Kidney (tissue), 14 donors: Measurements from ENCODE around the gene LAMTOR2. TPM values are rescaled to one million over a fixed set of nuclear protein-coding genes. Genes with fewer than 3 reads are reported as not detected.
A peak's percentile ranks its signal among the peaks of the same experiment; 100 is the strongest.

Experiments used
- DNase-seq, 5 donors: peaks; one replicate each; pipeline ENCODE4 v3.0.0-alpha.2; 2013 to 2020
- FAIRE-seq: peaks from 2 replicates; lab custom pipeline; 2012; peaks lifted over from hg19 to GRCh38; lab: Jason Lieb, UNC
- H3K27ac ChIP-seq, 2 donors: one replicate each; pipeline ENCODE4 v1.7.0; 2013; ENCODE audit warnings: low read depth in 2 of 2, low read length in 2 of 2, inconsistent platforms in 1 of 2
- H3K27me3 ChIP-seq: one replicate; pipeline ENCODE4 v1.7.1; 2013; ENCODE audit warnings: low read length, inconsistent platforms; ENCODE audit not compliant: control insufficient read depth, insufficient read depth
- H3K36me3 ChIP-seq, 3 donors: one replicate each; pipeline versions ENCODE4 v1.7.0 to v1.7.1; 2013; ENCODE audit warnings: low read length in 3 of 3, control low read depth in 1 of 3, inconsistent platforms in 1 of 3; ENCODE audit not compliant: insufficient read depth in 3 of 3, control insufficient read depth in 2 of 3
- H3K4me1 ChIP-seq, 3 donors: one replicate each; pipeline versions ENCODE4 v1.7.0 to v1.7.1; 2013; ENCODE audit warnings: low read length in 3 of 3, inconsistent platforms in 1 of 3, low read depth in 1 of 3; ENCODE audit not compliant: control insufficient read depth in 2 of 3, insufficient read depth in 2 of 3
- H3K4me3 ChIP-seq, 3 donors: one replicate each; pipeline versions ENCODE4 v1.7.0 to v1.8.1; 2013; ENCODE audit warnings: low read length in 3 of 3, control low read depth in 1 of 3, inconsistent platforms in 1 of 3
- H3K9ac ChIP-seq, 3 donors: one replicate each; pipeline versions ENCODE4 v1.7.0 to v1.7.1; 2013; ENCODE audit warnings: low read length in 3 of 3, control low read depth in 1 of 3, inconsistent platforms in 1 of 3
- H3K9me3 ChIP-seq, 3 donors: one replicate each; pipeline versions ENCODE4 v1.7.0 to v1.7.1; 2013; ENCODE audit warnings: low read length in 3 of 3, control low read depth in 1 of 3, inconsistent platforms in 1 of 3; ENCODE audit not compliant: control insufficient read depth in 2 of 3, insufficient read depth in 1 of 3
- CTCF ChIP-seq: IDR thresholded peaks from 3 replicates; pipeline ENCODE4 v1.5.1; 2012; ENCODE audit warnings: mild to moderate bottlenecking, moderate library complexity, borderline replicate concordance; ENCODE audit not compliant: insufficient read depth; ENCODE audit errors: extremely low read depth
- intact Hi-C: fragments of 100-400 bp; cut with DNase I; formaldehyde crosslinking; loops from one replicate; pipeline ENCODE4 v1.11.1; 2022
- polyA plus RNA-seq: library from polyadenylated mRNA; stranded (reverse); fragments of 350-450 nt; fragmentation: Illumina TruSeq; extraction: RNeasy Lipid Tissue Mini Kit (QIAGEN cat#74804); gene quantifications from one replicate; pipeline ENCODE4 v1.2.3, GENCODE V29; 2014; ENCODE audit warnings: low read depth, low replicate concordance; ENCODE audit not compliant: insufficient read depth
- total RNA-seq: library from RNA; stranded (reverse); fragmentation: NEBNext Ultra II Directional; extraction: Animal tissue kit (Norgen Biotek cat#: 25700); gene quantifications from one replicate; pipeline ENCODE4 v1.2.1, GENCODE V29; 2021
- donor health status: control.
- donor health status: control.
- donor health status: control.
- donor health status: control.
- donor health status: control.
- donor health status: DM: yes; HTN: yes; CAD: no.
- donor health status: Normal renal cell carcinoma (clear cell type).

The LAMTOR2 gene
- total and polyA plus RNA-seq, 2 donors from 2014 or later = 50.8 to 200 TPM

DNA sequence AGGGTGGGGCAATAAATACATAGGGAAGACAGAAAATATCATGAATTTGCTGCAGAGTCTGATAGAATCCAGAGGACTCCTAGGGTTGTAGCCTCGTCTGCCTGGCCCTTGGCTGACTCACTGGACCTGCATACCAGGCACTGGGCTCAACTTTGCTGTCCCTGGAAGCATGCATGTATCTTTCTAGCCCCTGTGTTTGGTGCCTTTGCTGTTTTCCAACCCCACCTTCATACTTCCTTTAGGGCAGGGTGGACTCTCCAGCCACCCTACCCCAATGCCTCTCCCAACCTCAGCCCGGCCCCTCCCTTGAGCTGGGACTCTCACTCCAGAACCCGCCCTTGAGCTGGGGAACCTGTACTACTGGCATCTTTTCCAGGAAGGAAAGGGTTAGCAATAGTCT, 7.6 kb downstream of the LAMTOR2 start:
- Histone ChIP-seq H3K4me1 (peaks cover 0 to 4% (median 0%) of the 10 kb centered on the region in 3 donors), H3K9ac (peak overlapping the region in 1 of 3 donors; percentile 26), H3K9me3 (no peaks in the 10 kb centered on the region), H3K27me3 (no peaks in the 10 kb centered on the region), H3K27ac (no peak overlapping the region), H3K36me3 (no peaks in the 10 kb centered on the region), H3K4me3 (peak overlapping the region in 1 of 3 donors; percentile 75)
- intact Hi-C loops = no loop called here
- DNase-seq = no peak
- no peak for FAIRE-seq
- TF ChIP-seq CTCF = no peak

DNA sequence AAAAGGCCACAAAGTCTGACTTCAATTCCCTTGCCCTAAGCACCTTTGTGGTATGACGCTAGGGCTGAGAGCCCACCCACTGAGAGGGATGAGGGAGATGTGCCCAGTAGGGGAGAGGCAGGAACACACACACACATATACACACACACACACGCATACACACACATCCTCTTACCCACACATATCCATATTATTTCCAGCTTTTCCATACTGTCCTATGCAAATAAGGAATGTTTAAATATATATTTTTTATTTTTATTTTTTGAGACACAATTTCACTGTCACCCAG, 9.4 kb downstream of the LAMTOR2 start:
- H3K9me3 ChIP-seq = no peaks in the 10 kb centered on the region
- peaks cover 0 to 4% (median 0%) of the 10 kb centered on the region in 3 donors for H3K4me1 ChIP-seq
- no peak overlapping the region for H3K9ac ChIP-seq
- no peak overlapping the region for H3K4me3 ChIP-seq
- H3K27me3 ChIP-seq = no peaks in the 10 kb centered on the region
- DNase-seq = no peak
- TF ChIP-seq CTCF = no peak
- H3K27ac ChIP-seq = no peak overlapping the region
- no peaks in the 10 kb centered on the region for H3K36me3 ChIP-seq
- intact Hi-C loops = no loop called here
- no peak for FAIRE-seq

- Histone ChIP-seq H3K9ac (no peak overlapping the region), H3K36me3 (no peaks in the 10 kb centered on the region), H3K9me3 (no peaks in the 10 kb centered on the region), H3K4me3 (no peak overlapping the region), H3K27me3 (no peaks in the 10 kb centered on the region), H3K27ac (no peak overlapping the region), H3K4me1 (peaks cover 0 to 4% (median 0%) of the 10 kb centered on the region in 3 donors)
- no peak for DNase-seq
- intact Hi-C loops = no loop called here
- no peak for TF ChIP-seq CTCF
- no peak for FAIRE-seq
Measured at GRCh38 chr1:156064615-156065014, 10.0 kb downstream of the LAMTOR2 start.

- intact Hi-C loops = no loop called here
Measured at GRCh38 chr1:156065212-156065611, 10.6 kb downstream of the LAMTOR2 start.

More at GRCh38 chr1:156065212-156065611, 10.6 kb downstream of the LAMTOR2 start:
- no peak overlapping the region for H3K9ac ChIP-seq
- DNase-seq = no peak
- H3K36me3 ChIP-seq = no peaks in the 10 kb centered on the region
- H3K9me3 ChIP-seq = no peaks in the 10 kb centered on the region
- H3K4me3 ChIP-seq = no peak overlapping the region
- no peaks in the 10 kb centered on the region for H3K27me3 ChIP-seq
- H3K4me1 ChIP-seq = peaks cover 0 to 4% (median 0%) of the 10 kb centered on the region in 3 donors
- TF ChIP-seq CTCF = no peak
- FAIRE-seq = no peak
- no peak overlapping the region for H3K27ac ChIP-seq
